ENCODE measurements around the gene RBL1. TPM values are rescaled to one million over a fixed set of nuclear protein-coding genes. Genes with fewer than 3 reads are reported as not detected.
"Not testable (repeated sequence)": the region's sequence is repeated elsewhere in the genome, so short reads cannot be mapped to it uniquely, and the experiment has no call there.

Gene RBL1
- total RNA-seq, 3 donors from 2014 or later, result 4.6 to 10.8 (median 10.4) TPM

- no peaks in the 10 kb centered on the region for H3K36me3 ChIP-seq
- TF ChIP-seq, protein P1, sequence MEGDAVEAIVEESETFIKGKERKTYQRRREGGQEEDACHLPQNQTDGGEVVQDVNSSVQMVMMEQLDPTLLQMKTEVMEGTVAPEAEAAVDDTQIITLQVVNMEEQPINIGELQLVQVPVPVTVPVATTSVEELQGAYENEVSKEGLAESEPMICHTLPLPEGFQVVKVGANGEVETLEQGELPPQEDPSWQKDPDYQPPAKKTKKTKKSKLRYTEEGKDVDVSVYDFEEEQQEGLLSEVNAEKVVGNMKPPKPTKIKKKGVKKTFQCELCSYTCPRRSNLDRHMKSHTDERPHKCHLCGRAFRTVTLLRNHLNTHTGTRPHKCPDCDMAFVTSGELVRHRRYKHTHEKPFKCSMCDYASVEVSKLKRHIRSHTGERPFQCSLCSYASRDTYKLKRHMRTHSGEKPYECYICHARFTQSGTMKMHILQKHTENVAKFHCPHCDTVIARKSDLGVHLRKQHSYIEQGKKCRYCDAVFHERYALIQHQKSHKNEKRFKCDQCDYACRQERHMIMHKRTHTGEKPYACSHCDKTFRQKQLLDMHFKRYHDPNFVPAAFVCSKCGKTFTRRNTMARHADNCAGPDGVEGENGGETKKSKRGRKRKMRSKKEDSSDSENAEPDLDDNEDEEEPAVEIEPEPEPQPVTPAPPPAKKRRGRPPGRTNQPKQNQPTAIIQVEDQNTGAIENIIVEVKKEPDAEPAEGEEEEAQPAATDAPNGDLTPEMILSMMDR (IDR thresholded peaks at IDR 0.05), result no peak
- intact Hi-C loops (cut with DNase I; ENCODE audit: low total_unique reads), result no loop called here
- H3K27me3 ChIP-seq, result no peaks in the 10 kb centered on the region
- H3K4me3 ChIP-seq, result no peak overlapping the region
- no peak overlapping the region for H3K27ac ChIP-seq
- H3K4me1 ChIP-seq, result no peaks in the 10 kb centered on the region
- no peaks in the 10 kb centered on the region for H3K9me3 ChIP-seq
- no peak for DNase-seq (ENCODE audit: low spot score in 2 of 2)
These were observed 40.5 kb downstream of the RBL1 start for GRCh38 chr20:37055276-37055675.

GRCh38 chr20:37053230-37053950 is 42.4 kb downstream of the RBL1 start:
- Histone ChIP-seq H3K4me1 (no peaks in the 10 kb centered on the region), H3K27ac (no peak overlapping the region), H3K36me3 (no peaks in the 10 kb centered on the region), H3K4me3 (no peak overlapping the region), H3K27me3 (no peaks in the 10 kb centered on the region), H3K9me3 (no peaks in the 10 kb centered on the region)
- TF ChIP-seq POLR2A (IDR thresholded peaks at IDR 0.05) (no peak), POLR2AphosphoS5 (IDR thresholded peaks at IDR 0.05) (no peak)
- TF ChIP-seq, protein P1 (IDR thresholded peaks at IDR 0.05), result no peak
- no peak for DNase-seq (ENCODE audit: low spot score in 2 of 2)
- intact Hi-C loops (cut with DNase I; ENCODE audit: low total_unique reads), result no loop called here

GRCh38 chr20:37042986-37043972 is 52.5 kb downstream of the RBL1 start:
- peaks cover 4% of the 10 kb centered on the region for H3K36me3 ChIP-seq
- H3K4me1 ChIP-seq, result no peaks in the 10 kb centered on the region
- intact Hi-C loops (cut with DNase I; ENCODE audit: low total_unique reads), result no loop called here
- no peaks in the 10 kb centered on the region for H3K9me3 ChIP-seq
- no peak overlapping the region for H3K27ac ChIP-seq
- TF ChIP-seq POLR2A (IDR thresholded peaks at IDR 0.05), result no peak
- TF ChIP-seq POLR2AphosphoS5 (IDR thresholded peaks at IDR 0.05), result no peak
- TF ChIP-seq, protein P1 (IDR thresholded peaks at IDR 0.05), result no peak
- H3K27me3 ChIP-seq, result no peaks in the 10 kb centered on the region
- no peak overlapping the region for H3K4me3 ChIP-seq
- no peak for DNase-seq (ENCODE audit: low spot score in 2 of 2)

DNA sequence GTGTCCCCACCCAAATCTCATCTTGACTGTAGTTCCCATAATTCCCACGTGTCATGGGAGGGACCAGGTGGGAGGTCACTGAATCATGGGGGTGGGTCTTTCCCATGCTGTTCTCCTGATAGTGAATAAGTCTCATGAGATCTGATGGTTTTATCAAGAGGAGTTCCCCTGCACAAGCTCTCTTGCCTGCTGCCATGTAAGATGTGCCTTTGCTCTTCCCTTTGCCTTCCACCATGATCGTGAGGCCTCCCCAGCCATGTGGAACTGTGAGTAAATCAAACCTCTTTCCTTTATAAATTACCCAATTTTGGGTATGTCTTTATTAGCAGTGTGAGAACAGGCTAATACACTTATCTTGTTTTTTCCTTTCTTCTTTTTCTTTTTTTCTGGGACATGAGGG is 56.4 kb downstream of the RBL1 start:
- H3K27me3 ChIP-seq; H3K36me3 ChIP-seq; H3K27ac ChIP-seq; DNase-seq (ENCODE audit: low spot score in 2 of 2); intact Hi-C loops (cut with DNase I; ENCODE audit: low total_unique reads); H3K9me3 ChIP-seq; H3K4me3 ChIP-seq; H3K4me1 ChIP-seq: not testable (repeated sequence)

DNA sequence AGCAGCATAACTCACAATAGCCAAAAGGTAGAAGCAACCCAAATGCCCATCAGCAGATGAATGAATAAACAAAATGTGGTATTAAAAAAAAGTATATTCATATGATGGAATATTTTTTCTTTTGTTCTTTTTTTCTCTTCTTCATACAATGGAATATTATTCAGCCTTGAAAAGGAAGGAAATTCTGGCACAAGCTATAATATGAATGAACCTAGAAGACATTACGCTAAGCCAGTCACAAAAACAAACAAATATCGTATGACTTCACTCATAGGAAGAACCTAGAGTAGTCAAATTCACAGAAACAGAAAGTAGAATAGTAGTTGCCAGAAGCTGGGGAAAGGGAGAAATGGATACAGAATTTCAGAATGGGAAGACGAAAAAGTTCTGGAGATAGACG is 63.7 kb downstream of the RBL1 start:
- Histone ChIP-seq H3K36me3 (no peaks in the 10 kb centered on the region), H3K27ac (no peak overlapping the region), H3K4me1 (no peaks in the 10 kb centered on the region), H3K4me3 (no peak overlapping the region), H3K27me3 (no peaks in the 10 kb centered on the region), H3K9me3 (peaks cover 0 to 10% of the 10 kb centered on the region in 2 donors)
- no peak for TF ChIP-seq POLR2AphosphoS5 (IDR thresholded peaks at IDR 0.05)
- no peak for TF ChIP-seq POLR2A (IDR thresholded peaks at IDR 0.05)
- TF ChIP-seq, protein P1 (IDR thresholded peaks at IDR 0.05), result no peak
- intact Hi-C loops (cut with DNase I; ENCODE audit: low total_unique reads), result no loop called here
- no peak for DNase-seq (ENCODE audit: low spot score in 2 of 2)

All from breast epithelium (tissue), 4 donors.